Measurements from ENCODE around the gene FILIP1L. TPM values are rescaled to one million over a fixed set of nuclear protein-coding genes. Genes with fewer than 3 reads are reported as not detected.

The FILIP1L gene
- total RNA-seq, 1 experiment from 2014 or later = 0.17 TPM

GRCh38 chr3:100124201-100124761 is 10.0 kb upstream of the FILIP1L start:
- BruUV-seq (replicated peaks) = no TSS peak
- RAD21 ChIA-PET (ENCODE audit: low non-redundant PET in 1 of 2, low total read pairs in 2 of 2, uncharacterized antibody in 2 of 2, unreplicated experiment in 2 of 2) = no interaction called here
- no peak overlapping the region for H3K9ac ChIP-seq (ENCODE audit: low read length)

DNA sequence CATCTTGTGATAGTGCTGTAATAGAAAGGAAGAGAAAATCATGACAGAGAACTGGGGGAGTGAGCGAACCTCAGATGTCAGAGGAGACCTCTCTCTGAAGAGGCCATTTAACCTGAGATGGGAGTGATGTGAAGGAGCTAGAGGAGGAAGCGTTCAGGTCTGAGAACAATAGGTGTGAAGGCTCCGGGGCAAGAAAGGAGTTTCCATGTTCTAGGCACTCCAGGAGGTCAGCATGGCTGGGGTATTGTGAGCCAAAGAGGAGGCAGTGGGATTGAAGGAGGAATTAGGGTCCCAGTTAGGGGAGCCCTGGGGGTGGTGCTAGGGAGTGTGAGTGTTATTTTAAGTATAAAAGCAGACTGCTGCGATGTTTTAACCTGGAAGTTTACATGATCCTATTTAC is 8.8 kb upstream of the FILIP1L start:
- ChIA-PET POLR2A (no interaction called here), CTCF (no interaction called here), RAD21 (ENCODE audit: low non-redundant PET in 1 of 2, low total read pairs in 2 of 2, uncharacterized antibody in 2 of 2, unreplicated experiment in 2 of 2) (no interaction called here)
- no peak overlapping the region for H3K27ac ChIP-seq (ENCODE audit: low read depth, low read length)
- H3K9me3 ChIP-seq (ENCODE audit: control insufficient read depth in 1 of 2, insufficient read depth in 1 of 2, low read depth in 1 of 2, low read length in 2 of 2) = no peaks in the 10 kb centered on the region
- H3K4me2 ChIP-seq (ENCODE audit: low read length) = no peak overlapping the region
- no TSS peak for BruUV-seq (replicated peaks)
- H2AFZ ChIP-seq (ENCODE audit: low read depth, low read length, poor library complexity, severe bottlenecking) = no peak overlapping the region
- intact Hi-C loops (cut with micrococcal nuclease) = no loop called here
- H3K27me3 ChIP-seq (ENCODE audit: insufficient read depth, low read length) = no peaks in the 10 kb centered on the region
- no peak for ATAC-seq
- H4K20me1 ChIP-seq (ENCODE audit: insufficient read depth) = no peaks in the 10 kb centered on the region
- no peak overlapping the region for H3K4me3 ChIP-seq (replicated peaks in 1 of 2; ENCODE audit: low read depth in 1 of 2, low read length in 2 of 2)
- H3K36me3 ChIP-seq (ENCODE audit: control insufficient read depth in 1 of 2, insufficient read depth in 2 of 2, low read length in 2 of 2) = no peaks in the 10 kb centered on the region
- no peaks in the 10 kb centered on the region for H3K4me1 ChIP-seq (ENCODE audit: control insufficient read depth in 1 of 2, insufficient read depth in 2 of 2, low read length in 2 of 2)
- no peak for DNase-seq (ENCODE audit: low read depth, low spot score)
- H3K9ac ChIP-seq (ENCODE audit: low read length) = no peak overlapping the region
- no peaks in the 10 kb centered on the region for H3K9me2 ChIP-seq (ENCODE audit: insufficient read depth)
- H3K79me2 ChIP-seq (ENCODE audit: insufficient read depth, low read length) = no peaks in the 10 kb centered on the region
- TF ChIP-seq POLR2A (IDR thresholded peaks at IDR 0.05; ENCODE audit: borderline replicate concordance, extremely low read depth, insufficient read depth, insufficient read length) (no peak), ELF1 (IDR thresholded peaks at IDR 0.05; ENCODE audit: borderline replicate concordance, low read depth) (no peak), CEBPB (IDR thresholded peaks at IDR 0.05; ENCODE audit: low read depth) (no peak), CBX3 (IDR thresholded peaks at IDR 0.05; ENCODE audit: low read depth) (no peak), RAD21 (IDR thresholded peaks at IDR 0.05; ENCODE audit: low read depth) (no peak), SP1 (IDR thresholded peaks at IDR 0.05; ENCODE audit: low read depth) (no peak), REST (IDR thresholded peaks at IDR 0.05; ENCODE audit: low read depth) (no peak), SRF (IDR thresholded peaks at IDR 0.05; ENCODE audit: low read depth) (no peak), EZH2 (IDR thresholded peaks at IDR 0.05) (no peak), ZFX (IDR thresholded peaks at IDR 0.05) (no peak), FOSL1 (IDR thresholded peaks at IDR 0.05; ENCODE audit: low read depth) (no peak), TCF7L2 (IDR thresholded peaks at IDR 0.05; ENCODE audit: borderline replicate concordance, extremely low read depth, insufficient read depth, insufficient read length) (no peak), EGR1 (IDR thresholded peaks at IDR 0.05; ENCODE audit: low read depth) (no peak)
- TF ChIP-seq, protein P1, sequence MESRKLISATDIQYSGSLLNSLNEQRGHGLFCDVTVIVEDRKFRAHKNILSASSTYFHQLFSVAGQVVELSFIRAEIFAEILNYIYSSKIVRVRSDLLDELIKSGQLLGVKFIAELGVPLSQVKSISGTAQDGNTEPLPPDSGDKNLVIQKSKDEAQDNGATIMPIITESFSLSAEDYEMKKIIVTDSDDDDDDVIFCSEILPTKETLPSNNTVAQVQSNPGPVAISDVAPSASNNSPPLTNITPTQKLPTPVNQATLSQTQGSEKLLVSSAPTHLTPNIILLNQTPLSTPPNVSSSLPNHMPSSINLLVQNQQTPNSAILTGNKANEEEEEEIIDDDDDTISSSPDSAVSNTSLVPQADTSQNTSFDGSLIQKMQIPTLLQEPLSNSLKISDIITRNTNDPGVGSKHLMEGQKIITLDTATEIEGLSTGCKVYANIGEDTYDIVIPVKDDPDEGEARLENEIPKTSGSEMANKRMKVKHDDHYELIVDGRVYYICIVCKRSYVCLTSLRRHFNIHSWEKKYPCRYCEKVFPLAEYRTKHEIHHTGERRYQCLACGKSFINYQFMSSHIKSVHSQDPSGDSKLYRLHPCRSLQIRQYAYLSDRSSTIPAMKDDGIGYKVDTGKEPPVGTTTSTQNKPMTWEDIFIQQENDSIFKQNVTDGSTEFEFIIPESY (IDR thresholded peaks at IDR 0.05; ENCODE audit: extremely low read depth, insufficient replicate concordance, low read length) = no peak

More at GRCh38 chr3:100124201-100124761, 10.0 kb upstream of the FILIP1L start:
- Histone ChIP-seq H3K27ac (ENCODE audit: low read depth, low read length) (no peak overlapping the region), H2AFZ (ENCODE audit: low read depth, low read length, poor library complexity, severe bottlenecking) (no peak overlapping the region), H3K36me3 (ENCODE audit: control insufficient read depth in 1 of 2, insufficient read depth in 2 of 2, low read length in 2 of 2) (no peaks in the 10 kb centered on the region), H3K9me3 (ENCODE audit: control insufficient read depth in 1 of 2, insufficient read depth in 1 of 2, low read depth in 1 of 2, low read length in 2 of 2) (no peaks in the 10 kb centered on the region), H3K9me2 (ENCODE audit: insufficient read depth) (no peaks in the 10 kb centered on the region), H3K4me1 (ENCODE audit: control insufficient read depth in 1 of 2, insufficient read depth in 2 of 2, low read length in 2 of 2) (no peaks in the 10 kb centered on the region), H3K4me2 (ENCODE audit: low read length) (no peak overlapping the region), H3K27me3 (ENCODE audit: insufficient read depth, low read length) (no peaks in the 10 kb centered on the region), H3K79me2 (ENCODE audit: insufficient read depth, low read length) (no peaks in the 10 kb centered on the region), H3K4me3 (replicated peaks in 1 of 2; ENCODE audit: low read depth in 1 of 2, low read length in 2 of 2) (no peak overlapping the region), H4K20me1 (ENCODE audit: insufficient read depth) (no peaks in the 10 kb centered on the region)
- DNase-seq (ENCODE audit: low read depth, low spot score) (no peak), ATAC-seq (no peak)
- POLR2A ChIA-PET = no interaction called here
- CTCF ChIA-PET = no interaction called here
- intact Hi-C loops (cut with micrococcal nuclease) = no loop called here
- TF ChIP-seq ELF1 (IDR thresholded peaks at IDR 0.05; ENCODE audit: borderline replicate concordance, low read depth) = no peak
- TF ChIP-seq ZNF274 (IDR thresholded peaks at IDR 0.05; ENCODE audit: low read depth, low read length) = no peak
- no peak for TF ChIP-seq POLR2A (IDR thresholded peaks at IDR 0.05; ENCODE audit: borderline replicate concordance, extremely low read depth, insufficient read depth, insufficient read length)
- no peak for TF ChIP-seq POLR2AphosphoS5 (IDR thresholded peaks at IDR 0.05; ENCODE audit: low read depth, low read length)
- no peak for TF ChIP-seq EGR1 (IDR thresholded peaks at IDR 0.05; ENCODE audit: low read depth)
- TF ChIP-seq FOSL1 (IDR thresholded peaks at IDR 0.05; ENCODE audit: low read depth) = no peak
- TF ChIP-seq, protein P2, sequence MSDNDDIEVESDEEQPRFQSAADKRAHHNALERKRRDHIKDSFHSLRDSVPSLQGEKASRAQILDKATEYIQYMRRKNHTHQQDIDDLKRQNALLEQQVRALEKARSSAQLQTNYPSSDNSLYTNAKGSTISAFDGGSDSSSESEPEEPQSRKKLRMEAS (IDR thresholded peaks at IDR 0.05) = no peak

All from HCT116 (cell line).